ENCODE results near the gene BIN1.
"Not testable (repeated sequence)": the region's sequence is repeated elsewhere in the genome, so short reads cannot be mapped to it uniquely, and the experiment has no call there.

The BIN1 gene

GRCh38 chr2:127134235-127134634 lies 27.3 kb upstream of the BIN1 start:
- DNase-seq = no peak

- DNase-seq = no peak
Observed at GRCh38 chr2:127133793-127134192, 26.8 kb upstream of the BIN1 start.

GRCh38 chr2:127130421-127130820 lies 23.5 kb upstream of the BIN1 start:
- DNase-seq = no peak

GRCh38 chr2:127129937-127130336 lies 23.0 kb upstream of the BIN1 start:
- DNase-seq = no peak

GRCh38 chr2:127128445-127128904 lies 21.5 kb upstream of the BIN1 start:
- peak in 5 of 56 donors; percentile 32 to 66 (median 50) for DNase-seq

GRCh38 chr2:127125821-127126220 lies 18.9 kb upstream of the BIN1 start:
- DNase-seq = no peak

GRCh38 chr2:127124426-127124825 lies 17.5 kb upstream of the BIN1 start:
- DNase-seq = no peak

GRCh38 chr2:127122361-127123027 lies 15.5 kb upstream of the BIN1 start:
- DNase-seq = no peak

GRCh38 chr2:127121776-127122176 lies 14.8 kb upstream of the BIN1 start:
- DNase-seq = no peak

- no peak for DNase-seq
Observed at GRCh38 chr2:127121353-127121752, 14.4 kb upstream of the BIN1 start.

GRCh38 chr2:127120408-127120807 lies 13.5 kb upstream of the BIN1 start:
- DNase-seq = not testable (repeated sequence)

GRCh38 chr2:127118467-127118866 lies 11.5 kb upstream of the BIN1 start:
- DNase-seq = peak in 38 of 56 donors; percentile 37 to 92 (median 76)

GRCh38 chr2:127118038-127118437 lies 11.1 kb upstream of the BIN1 start:
- DNase-seq = no peak

GRCh38 chr2:127117603-127118002 lies 10.6 kb upstream of the BIN1 start:
- no peak for DNase-seq

- DNase-seq = no peak
Observed at GRCh38 chr2:127115471-127116199, 8.7 kb upstream of the BIN1 start.

GRCh38 chr2:127110985-127111384 lies 4.0 kb upstream of the BIN1 start:
- no peak for DNase-seq

- DNase-seq = peak in 7 of 56 donors; percentile 19 to 68 (median 59)
Observed at GRCh38 chr2:127108090-127108523, 1.2 kb upstream of the BIN1 start.

- no peak for DNase-seq
Observed at GRCh38 chr2:127107622-127107999, 657 bp upstream of the BIN1 start.

GRCh38 chr2:127106457-127106990 lies 430 bp downstream of the BIN1 start:
- no peak for DNase-seq

GRCh38 chr2:127105656-127106456 lies 1.1 kb downstream of the BIN1 start:
- peak in 9 of 56 donors; percentile 42 to 71 (median 67) for DNase-seq

GRCh38 chr2:127104881-127105655 lies 1.9 kb downstream of the BIN1 start:
- no peak for DNase-seq

Measured in amygdala (tissue), 56 donors.